ENCODE results near the gene DST.

The DST gene

DNA sequence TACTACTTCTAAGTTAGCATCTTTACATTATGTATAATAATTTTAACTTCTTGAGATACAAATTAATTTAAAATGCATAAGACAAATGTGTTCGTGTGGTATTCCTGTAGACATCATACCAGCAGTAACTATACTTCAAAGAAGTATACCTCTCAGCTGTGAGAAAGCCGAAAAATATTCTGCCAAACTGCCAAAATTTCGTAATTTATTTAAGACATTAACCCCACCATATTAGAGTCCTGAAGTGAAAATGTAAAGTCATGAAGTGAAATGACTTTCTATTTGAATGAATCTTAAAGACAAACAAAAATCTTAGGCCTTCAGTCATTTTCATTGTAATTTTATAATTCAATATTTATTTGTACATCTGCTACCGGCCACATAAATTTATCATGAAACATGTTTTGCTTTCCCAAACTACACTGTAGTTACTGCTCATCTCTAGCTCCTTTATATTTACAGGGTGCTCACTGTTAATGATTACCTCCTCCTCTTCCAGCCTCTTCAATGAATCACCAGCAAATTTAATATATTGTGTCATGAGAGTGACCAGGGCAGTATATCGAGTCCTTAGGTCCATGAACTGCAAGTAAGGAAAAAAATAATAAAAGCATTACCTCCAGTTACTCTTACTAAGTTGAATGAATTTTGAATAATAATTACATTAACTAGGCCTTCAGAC is 18.5 kb downstream of the DST start:
- DNase-seq (ENCODE audit: low spot score) = no peak

DNA sequence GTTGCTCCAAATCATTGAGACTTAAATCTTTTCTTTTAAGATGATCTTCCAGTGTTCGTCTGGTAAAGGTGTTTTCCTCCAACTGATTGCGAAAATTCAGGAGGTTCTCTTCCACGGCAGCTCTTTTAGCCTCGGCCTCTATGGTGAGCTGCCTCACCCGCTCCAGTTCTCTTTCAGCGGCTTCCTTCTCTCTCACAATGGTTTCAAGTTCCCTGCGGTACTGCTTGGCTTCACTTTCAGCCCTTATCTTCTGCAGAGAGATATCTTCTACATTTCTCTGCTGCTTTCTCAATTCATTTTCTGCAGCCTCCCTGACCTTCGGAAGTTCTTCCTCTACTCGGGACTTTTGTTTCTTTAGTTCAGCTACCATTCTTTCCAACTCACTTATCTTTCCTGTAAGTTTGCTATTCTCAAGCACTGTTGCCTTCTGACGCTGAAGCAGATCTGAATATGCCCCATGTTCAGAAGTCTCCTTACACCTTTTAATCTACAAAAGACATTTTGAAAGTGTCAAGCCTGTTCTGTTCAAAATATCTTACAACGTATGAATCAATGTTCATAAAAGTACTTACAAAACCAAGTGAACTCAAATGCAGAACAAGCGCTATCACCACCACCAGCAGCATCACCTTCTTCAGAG is 22.3 kb downstream of the DST start:
- DNase-seq (ENCODE audit: low spot score) = no peak

DNA sequence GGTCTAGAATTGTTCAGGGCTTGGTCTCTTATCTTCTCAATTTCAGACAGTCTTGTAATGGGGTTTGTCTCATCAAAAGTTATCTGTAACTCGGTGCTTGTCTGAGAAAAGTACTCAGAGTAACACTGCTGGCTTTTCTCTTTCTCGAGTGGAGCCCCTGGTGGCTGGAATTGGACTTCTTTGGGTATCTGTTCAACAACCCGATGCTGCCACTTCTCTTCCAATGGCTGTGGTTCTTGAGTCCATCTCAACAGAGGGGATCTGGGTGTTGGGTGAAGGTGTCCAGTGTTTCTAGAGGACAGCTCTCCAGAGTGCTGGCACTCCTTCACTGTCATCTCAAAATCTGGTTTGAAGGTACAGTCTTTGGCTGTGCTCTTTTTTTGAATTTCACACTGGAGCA is 24.6 kb downstream of the DST start:
- DNase-seq (ENCODE audit: low spot score) = no peak

DNA sequence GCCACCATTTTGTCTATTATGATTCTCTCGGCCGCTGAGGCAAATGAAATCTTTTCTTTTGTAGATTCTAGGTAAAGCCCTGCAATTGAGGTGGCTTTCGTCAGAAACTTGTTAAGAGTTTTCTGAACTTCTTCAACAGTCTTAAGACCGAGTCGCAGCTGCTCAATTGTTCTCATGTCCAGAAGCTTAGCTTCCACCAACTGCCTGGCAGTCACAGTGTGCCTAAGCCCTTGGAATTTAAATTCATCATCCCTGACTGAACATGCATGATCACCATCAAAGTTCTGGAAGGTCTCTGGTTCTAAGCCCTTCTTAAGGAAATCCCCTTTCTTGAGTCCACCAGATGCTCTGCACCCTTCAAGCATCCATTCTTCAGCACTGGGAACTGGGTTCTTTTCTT is 25.7 kb downstream of the DST start:
- DNase-seq (ENCODE audit: low spot score) = no peak

DNA sequence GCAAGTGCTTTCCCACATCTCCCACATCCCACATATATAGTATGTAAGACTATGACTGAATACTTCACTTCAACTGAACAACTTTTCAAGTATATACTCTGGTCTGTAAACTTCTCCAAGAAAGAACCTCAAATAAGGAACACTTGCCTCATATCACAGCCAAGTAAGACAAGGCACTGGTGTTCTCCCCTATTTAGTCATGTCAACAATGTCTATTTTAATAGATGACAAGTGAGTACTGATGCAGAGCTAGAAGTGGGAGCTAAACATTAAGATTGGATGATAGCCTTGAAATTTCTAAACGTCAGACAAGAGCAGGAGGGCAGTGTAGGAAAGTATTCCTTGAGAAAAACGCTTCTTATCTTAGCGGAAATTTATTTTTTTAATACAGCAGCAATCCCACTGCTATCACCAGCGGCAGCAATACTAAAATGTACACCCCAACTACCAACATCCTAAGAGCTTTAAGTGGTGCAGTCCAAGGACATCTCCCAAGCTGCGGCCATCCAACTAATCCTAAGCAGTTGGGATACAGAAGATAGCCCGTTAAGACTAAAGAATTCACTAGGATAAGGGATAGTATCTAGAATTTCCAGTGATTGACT is 29.3 kb downstream of the DST start:
- DNase-seq (ENCODE audit: low spot score) = no peak

DNA sequence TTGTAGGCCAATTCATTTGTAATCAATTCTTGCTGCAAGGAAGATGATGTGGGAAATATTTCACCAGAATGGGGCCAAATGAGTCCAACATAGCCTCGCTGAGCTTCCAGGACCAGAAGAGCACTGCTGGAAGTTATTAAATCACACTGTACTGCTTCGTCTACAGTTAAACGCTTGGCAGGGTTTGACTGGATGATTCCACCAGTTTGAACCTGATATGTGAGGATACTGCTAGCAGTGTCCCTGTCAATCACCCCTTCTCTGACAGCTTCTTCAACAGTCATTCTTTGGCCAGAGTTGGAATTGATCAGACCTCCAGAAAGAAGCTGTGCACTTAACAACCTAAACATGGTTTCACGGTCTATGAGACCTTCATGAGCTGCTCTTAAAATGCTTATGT is 34.4 kb downstream of the DST start:
- no peak for DNase-seq (ENCODE audit: low spot score)

DNA sequence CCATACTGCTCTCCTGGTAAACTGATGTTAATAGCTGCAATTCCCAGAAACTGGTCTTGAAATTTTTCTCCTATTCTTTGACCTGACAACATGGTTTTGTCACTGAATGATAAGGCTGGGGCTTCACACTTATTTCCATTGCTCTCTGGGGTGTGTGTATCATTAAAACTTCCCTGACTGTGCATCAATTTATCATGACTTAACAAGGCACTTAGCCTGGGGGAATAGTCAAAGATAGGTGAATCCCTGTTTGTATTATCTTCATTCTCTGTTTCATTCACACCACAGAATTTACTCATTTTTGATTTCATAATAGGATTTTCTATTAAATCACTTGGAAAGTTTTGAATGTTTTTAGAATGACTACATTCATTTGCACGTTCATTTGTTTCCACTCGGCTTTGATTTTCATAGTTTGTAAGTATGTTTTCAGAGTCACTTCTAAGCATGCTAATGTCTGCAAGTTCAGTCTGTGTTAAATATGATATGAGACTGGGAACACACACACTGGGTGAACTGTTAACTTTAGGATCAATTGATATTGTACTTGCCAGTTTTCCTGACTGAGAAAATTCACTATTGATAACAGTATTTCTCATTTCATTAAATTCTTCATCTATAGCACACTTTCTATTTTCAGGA is 35.5 kb downstream of the DST start:
- DNase-seq (ENCODE audit: low spot score) = no peak

DNA sequence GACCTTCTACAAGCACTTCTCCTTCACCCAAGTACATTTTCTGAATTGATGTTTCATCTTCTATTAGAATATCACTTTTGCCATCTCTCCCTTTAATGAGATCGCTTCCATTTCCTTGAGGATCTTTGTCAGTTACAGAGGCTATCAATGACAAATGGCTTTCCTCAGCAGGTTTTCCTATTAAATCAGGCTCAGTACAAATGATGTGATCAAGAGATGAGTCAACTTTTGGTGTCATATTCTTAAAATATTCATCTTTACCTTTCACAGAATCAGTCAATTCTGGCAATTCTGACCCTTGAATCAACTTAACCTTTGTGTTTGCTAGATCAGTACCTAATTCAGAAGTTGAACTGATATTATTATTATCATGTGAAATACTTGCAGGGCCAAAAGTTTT is 37.3 kb downstream of the DST start:
- DNase-seq (ENCODE audit: low spot score) = no peak

DNA sequence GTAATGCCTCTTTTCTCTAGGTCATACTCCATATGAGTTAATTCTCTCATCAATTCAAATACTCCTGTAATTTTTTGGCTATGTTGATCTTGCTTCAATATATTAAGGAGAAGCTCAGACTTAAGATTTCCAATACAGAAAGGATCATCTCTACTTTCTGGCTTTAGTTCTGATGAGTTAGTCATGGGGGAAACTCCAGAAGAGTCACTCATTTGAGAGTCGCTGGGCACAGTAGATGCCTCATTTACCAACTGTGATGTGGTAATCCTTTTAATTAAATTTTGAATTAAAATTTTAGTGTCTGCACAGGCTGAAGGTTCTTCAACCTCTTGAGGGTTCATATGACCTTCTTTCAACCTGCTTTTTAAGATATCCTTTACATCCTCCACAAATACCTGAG is 38.5 kb downstream of the DST start:
- no peak for DNase-seq (ENCODE audit: low spot score)

DNA sequence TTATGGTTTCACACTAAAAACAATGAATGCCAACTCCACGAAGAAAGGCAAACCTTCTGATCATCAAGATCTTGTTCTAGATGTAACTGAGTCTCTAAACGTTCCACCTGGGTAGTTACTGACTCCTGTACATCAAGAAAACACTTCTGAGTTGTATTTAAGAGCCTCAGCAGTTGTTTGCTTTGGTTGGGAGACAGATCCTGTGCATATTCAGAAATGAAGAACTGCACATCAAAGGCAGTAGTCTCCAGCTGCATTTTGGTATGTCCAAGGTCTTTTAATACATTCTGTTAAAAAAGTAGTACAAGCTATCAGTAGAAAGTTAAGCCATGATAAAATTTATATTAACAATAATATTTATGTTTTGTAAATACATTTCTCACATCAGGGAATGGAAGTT is 41.3 kb downstream of the DST start:
- DNase-seq (ENCODE audit: low spot score) = no peak

DNA sequence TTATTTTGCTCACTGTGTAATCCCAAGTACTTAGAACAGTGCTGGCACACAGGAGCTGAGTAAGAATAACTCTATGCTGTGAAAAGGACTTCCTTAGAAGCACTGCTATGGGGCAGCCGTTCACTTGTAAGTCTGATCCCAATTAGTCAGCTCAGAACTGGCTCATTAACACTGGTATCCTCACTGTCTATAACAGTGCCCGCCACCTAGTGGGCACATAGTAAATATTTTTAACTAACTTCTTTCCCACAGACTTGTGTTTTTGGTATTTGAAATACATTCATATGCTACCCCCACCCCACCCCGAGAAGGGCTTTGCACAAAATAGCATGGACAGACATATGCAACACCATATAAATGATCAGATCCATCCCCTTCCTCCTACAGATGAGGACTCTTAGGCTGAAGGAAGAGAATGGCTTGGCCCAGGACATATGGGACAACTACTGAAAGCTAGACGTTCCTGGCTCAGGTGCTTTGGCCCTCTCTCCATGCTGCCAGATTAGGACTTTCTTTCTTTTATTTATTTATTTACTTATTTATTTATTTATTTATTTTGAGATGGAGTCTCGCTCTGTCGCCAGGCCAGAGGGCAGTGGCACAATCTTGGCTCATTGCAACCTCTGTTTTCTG is 47.1 kb downstream of the DST start:
- peak; percentile 33 for DNase-seq (ENCODE audit: low spot score)

DNA sequence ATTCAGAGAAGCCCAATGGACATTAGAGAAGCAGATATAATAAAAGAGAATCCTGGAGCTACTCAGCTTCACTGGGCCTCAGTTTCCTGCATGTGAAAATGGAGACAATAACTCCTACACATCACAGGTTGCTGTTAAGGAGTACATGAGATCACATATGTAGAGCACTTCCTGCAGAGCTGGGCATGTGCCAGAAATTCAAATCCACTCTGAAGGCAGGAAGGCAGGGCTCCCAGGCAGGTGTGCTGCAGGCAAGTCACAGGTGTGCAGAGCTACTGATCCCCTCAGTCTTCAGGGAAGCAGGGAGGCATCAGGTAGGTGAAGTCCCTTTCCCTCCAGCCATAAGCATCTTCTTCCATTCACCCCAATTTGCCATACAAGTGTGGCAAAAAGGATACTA is 48.0 kb downstream of the DST start:
- DNase-seq (ENCODE audit: low spot score) = no peak

DNA sequence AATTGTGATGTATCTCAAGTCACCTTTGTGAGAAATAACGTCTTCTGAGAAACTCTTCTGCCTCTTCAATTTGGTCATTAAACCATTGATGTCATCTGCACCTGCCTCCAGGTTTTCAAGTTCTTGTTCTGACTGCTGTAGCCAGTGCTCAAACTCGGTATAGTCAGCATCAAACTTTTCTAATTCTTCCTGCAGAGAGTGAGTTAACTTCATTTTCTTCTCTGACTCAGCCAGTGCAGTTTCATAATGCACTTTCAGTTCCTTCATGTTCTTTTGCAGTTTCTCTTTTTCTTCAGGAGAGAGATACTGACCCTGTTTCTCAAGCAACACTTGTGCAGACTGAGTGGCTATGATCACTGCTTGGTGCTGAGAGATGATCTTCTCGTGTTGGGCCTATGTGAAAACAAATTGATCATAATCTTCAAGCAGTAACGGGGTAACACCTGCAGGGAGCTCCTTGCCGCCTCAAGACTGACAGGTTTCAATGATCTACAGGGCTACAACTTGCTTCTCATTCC is 48.8 kb downstream of the DST start:
- DNase-seq (ENCODE audit: low spot score) = no peak

DNA sequence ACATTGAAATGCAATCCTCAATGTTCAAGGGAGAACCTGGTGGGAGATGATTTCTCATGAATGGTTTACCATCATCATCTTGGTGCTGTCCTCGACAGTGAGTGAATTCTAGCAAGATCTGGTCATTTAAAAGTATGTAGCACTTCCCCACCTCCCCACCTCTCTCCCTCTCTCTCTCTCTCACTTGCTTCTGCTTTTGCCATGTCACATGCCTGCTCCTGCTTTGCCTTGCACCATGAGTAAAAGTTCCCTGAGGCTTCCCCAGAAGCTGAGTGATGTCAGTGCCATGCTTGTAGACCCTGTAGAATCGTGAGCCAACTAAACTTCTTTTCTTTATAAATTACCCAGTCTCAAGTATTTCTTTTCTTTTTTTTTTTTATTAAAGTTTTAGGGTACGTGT is 60.5 kb downstream of the DST start:
- DNase-seq (ENCODE audit: low spot score) = no peak

DNA sequence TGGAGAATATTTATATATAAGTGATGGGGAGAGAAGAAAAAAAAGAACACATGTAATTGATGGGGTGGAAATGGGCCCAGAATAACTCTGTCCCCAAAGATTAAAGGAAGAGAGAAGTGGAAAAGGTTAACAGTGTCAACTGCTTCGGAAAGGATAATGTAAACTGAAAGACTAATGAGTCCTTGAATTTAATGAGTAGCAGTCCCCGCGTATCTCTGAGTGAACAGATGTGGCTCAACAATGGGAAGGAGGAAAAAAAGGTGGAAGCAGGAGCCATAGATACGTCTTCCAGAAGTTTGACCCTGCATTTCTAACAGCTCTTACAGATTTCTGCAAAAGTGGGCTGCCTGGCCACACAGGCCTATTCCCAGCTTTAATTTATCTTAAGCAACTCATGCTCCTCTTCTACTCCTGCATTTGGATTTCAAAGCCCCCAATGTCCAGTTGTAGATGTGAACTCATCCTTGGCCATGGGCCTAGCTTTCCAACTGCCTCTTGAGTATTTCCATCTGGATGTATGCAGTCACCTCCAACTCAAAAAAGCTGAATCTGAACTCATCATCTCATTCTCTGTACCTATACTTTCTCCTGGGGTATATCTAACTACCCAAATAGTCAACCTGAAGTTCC is 61.3 kb downstream of the DST start:
- DNase-seq (ENCODE audit: low spot score) = no peak

DNA sequence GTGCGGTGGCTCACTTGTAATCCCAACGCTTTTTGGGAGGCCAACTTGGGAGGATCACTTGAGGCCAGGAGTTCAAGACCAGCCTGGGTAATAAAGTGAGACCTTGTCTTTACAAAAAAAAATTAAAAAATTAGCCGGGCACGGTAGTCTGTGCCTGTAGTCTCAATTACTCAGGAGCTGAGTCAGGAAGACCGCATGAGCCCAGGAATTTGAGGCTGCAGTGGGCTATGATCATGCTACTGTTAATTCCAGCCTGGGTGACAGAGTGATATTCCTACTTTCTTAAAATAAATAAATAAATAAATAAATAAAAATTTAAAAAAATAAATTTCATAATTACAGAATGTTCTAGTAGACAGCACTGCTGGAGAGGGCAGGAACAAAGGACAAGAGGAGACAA is 62.4 kb downstream of the DST start:
- no peak for DNase-seq (ENCODE audit: low spot score)

DNA sequence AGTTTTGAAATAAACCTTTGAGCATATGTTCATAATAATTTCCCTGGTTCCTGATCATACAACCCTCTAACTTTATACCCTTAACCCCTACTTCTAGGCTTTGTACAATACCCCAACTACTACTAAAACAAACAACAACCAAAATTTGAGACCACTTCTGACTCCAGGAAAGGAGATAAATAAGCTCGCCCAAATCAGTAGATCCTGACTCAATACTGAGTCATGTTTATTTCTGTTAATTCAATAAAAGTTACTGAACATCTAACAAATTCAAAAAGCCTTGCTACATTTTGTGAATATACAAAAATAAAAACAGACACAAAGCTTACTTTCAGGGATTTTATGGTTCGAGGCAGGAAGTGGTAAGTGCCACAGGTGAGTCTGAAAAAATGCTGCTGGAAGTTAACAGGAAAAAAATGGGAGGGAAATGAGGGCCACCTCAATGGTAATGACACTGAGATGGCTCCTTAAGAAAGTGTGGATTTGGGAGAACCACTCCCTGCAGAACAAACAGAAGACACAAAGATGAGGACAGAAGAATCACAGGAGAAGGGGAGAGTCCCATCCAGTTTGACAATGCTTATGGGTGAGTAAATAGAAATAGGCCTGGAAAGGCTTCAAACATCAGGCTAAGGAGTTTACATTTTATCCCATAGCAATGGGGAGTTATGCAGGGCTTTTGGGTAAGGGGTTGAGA is 63.4 kb downstream of the DST start:
- DNase-seq (ENCODE audit: low spot score) = no peak

DNA sequence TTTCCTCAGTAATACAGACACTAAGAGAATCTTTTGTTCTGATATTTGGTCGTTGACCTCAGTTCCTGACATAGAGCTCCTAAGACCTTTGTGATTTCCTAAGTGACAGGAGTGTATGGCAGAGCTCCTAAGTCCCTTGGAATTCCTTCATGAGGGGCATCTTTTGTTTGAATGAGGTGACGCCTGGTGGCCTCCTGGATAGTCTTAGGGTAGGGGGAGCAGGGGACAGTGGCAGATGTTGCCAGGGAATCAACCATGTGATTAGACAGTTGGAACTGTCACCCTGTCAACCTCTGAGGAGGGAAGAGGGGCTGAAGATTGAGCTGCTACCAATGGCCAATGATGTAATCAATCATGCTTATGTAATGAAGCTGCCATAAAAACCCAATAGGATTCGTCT is 67.0 kb downstream of the DST start:
- DNase-seq (ENCODE audit: low spot score) = peak; percentile 66

DNA sequence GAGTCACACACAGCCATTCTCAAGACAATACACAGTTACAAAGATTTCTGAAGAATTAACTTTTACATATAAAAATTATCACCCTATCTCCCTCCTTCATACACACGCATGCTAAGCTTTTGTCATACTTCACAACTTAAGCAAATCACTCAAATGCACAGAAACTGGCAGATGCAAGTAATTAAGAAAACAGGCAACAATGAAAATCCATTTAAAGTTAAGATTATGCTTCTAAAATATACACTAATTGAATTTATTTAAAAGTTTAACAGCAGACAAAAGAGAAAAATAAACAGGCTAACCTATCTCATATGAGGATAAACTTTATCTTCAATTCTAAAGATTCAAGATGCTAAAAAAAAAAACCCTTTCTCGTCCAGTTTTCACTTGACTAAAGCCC is 68.4 kb downstream of the DST start:
- DNase-seq (ENCODE audit: low spot score) = no peak

DNA sequence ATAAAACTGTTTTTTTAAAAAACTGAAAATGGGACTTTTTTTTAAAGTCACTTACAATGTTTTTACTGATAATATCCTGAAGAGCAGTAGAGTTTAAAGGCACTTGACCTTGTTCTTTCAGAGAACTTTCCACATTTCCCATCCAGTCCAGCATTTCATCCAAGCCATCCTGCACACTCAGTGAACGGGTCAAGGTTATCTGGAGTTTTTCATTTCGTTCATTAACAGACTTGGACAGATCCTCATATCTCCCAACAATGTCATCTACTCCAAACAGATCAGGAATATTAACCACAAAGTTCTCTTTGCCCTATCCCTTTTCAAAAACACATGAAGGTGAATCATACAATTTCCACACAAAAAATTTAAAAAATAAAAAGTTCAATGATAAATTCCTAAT is 69.1 kb downstream of the DST start:
- peak; percentile 84 for DNase-seq (ENCODE audit: low spot score)
